NCI-H2107 treated with DMSO at 0.1 percent for 48 hours (cell line): ENCODE results near the gene CKMT2.

Experiments
- DNase-seq: peaks from one replicate; lab custom pipeline; 2025; ENCODE audit not compliant: unreplicated experiment; lab: John Stamatoyannopoulos, UW

Gene CKMT2

GRCh38 chr5:81214848-81215247 lies 18.3 kb upstream of the CKMT2 start:
- no peak for DNase-seq

GRCh38 chr5:81216152-81216551 lies 17.0 kb upstream of the CKMT2 start:
- DNase-seq = no peak

DNA sequence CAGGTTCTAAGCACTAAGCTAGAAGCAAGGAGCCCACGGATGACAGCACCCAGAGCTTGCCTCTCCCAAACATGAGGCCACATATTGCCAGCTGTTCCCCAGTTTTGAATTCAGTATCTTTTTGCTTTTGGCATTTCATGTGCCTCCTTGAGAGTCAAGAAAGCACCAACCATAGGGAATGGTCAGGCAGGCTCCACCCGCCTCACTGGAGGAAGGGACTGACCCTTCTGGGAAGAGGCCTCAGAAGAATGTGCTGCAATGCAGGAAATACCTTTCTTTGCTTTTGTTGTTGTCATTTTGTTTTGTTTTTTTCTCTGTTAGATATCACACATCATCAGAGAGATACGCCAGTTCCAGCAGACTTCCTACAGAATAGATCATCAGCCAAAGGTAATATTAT lies 13.7 kb upstream of the CKMT2 start:
- DNase-seq = no peak

DNA sequence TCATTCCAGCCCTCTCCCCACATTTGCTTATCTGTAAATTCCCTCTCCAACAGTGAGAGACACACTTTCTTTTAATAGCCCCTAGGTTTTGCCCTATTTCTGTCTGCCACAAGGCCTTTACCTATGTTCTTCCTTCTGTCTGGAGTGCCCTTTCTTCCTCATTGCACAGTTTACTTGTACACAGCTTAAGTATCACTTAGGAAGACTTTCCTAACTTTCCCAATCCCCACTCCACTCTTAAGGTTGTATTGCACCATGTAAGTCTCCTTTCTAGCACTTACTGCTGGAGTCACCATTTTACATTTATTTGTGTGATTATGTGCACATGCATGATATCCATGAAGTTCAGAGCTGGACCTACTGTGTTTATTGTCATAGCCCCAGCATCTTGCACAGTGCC lies 10.8 kb upstream of the CKMT2 start:
- DNase-seq = no peak

DNA sequence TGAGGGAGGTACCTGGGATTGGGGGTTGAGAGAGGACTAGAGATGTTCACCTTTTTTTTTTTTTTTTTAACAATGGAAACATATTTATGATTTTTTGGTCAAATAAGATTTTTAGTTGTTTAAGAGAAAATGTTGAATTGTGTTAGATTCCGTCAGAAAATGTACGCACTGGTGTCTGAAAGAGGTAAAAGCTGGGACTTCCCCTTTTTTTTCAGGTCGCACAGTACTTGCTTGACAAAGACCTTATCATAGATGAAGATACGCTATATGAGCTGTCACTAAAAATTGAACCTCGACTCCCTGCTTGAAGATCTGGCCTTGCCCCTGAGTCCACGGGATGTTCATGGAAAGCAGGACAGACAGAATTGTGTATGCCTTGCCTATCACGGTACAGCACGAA lies 7.7 kb upstream of the CKMT2 start:
- no peak for DNase-seq

DNA sequence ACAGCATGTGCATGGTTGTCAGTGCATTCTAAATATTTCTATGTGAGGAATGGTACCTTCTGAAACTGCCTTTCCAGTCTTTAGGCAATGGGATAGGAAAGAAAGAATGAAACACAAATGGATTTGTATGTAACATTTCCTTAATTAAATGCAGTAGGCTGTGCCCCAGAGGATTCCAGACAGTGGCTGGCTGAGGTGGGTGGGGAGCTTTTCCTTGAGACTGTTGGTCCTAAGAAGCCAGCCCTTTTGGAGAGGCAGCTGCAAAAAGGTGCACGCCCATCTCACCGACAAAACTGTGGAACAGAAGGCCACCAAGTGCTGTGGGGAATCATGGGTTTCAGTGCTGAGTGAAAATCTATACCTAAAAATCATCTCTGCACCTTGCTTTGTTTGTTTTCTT lies 6.8 kb upstream of the CKMT2 start:
- no peak for DNase-seq

DNA sequence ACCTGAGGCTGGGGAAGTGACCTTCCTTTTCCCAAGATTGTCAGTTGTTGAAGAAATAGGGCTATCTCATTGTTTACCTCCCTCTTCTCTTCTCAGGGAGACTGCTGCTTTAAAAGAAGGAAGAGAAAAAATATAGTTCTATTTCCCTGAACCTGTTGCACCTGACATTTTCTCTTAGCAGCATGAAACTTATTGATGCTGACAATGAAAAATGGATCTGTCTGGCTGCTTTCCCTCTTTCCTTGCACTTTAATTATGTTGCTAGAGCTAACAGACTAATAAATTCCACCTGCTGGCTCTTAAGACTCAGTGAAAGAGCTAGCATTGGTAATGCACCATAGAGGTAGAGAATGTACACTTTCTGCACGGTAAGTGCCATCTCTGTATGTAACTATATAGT lies 6.2 kb upstream of the CKMT2 start:
- no peak for DNase-seq

DNA sequence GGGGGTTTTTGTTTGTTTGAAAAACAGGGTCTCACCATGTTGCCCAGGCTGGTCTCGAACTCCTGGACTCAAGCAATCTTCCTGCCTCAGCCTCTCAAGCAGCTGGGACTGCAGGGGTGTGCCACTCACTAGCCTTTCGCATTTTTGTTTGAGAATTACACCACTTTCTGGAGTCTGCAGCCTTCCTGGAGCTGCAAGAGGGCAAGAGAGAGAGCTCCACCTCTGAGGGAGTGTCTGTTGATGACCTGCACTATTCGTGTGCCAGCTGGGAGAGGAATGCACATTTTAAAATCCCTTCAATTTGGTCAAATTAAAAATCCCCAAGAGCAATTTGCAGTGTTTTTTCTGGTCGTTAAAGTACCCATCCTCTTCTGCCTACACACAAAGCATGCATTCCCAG lies 5.0 kb upstream of the CKMT2 start:
- DNase-seq = no peak

- DNase-seq = no peak
These were observed 2.7 kb upstream of the CKMT2 start for GRCh38 chr5:81230416-81230815.

GRCh38 chr5:81232464-81233079 lies 550 bp upstream of the CKMT2 start:
- no peak for DNase-seq

GRCh38 chr5:81234299-81234698 lies 1.2 kb downstream of the CKMT2 start:
- DNase-seq = no peak

DNA sequence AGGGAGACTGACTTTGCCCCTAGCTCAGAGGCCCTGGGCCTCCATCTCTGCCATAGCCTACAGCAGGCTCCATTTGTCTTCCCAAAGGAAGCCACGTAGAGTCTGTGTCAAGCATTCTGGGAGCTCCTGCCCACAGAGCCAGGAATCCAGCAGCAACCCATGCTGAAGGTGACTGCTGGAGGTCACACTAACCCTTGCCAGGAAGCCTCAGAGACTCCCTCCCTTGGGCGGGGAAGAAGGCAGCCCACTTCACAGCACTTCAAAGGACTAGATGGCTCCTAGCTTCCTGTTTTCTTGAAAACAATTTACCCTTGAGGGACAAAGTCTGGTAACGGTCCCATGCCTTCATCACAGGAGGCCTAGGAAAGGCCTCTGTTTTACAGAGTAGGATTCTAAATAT lies 1.7 kb downstream of the CKMT2 start:
- no peak for DNase-seq

GRCh38 chr5:81235287-81236072 lies 2.4 kb downstream of the CKMT2 start:
- no peak for DNase-seq

- DNase-seq = no peak
These were observed 5.3 kb downstream of the CKMT2 start for GRCh38 chr5:81238460-81238859.

GRCh38 chr5:81239613-81240012 lies 6.5 kb downstream of the CKMT2 start:
- DNase-seq = no peak

- no peak for DNase-seq
These were observed 7.9 kb downstream of the CKMT2 start for GRCh38 chr5:81241001-81241400.

- DNase-seq = no peak
These were observed 9.0 kb downstream of the CKMT2 start for GRCh38 chr5:81241961-81242648.

GRCh38 chr5:81242906-81243436 lies 9.8 kb downstream of the CKMT2 start:
- DNase-seq = peak; percentile 84

GRCh38 chr5:81244451-81244850 lies 11.3 kb downstream of the CKMT2 start:
- DNase-seq = no peak

GRCh38 chr5:81245871-81246235 lies 12.7 kb downstream of the CKMT2 start:
- no peak for DNase-seq

DNA sequence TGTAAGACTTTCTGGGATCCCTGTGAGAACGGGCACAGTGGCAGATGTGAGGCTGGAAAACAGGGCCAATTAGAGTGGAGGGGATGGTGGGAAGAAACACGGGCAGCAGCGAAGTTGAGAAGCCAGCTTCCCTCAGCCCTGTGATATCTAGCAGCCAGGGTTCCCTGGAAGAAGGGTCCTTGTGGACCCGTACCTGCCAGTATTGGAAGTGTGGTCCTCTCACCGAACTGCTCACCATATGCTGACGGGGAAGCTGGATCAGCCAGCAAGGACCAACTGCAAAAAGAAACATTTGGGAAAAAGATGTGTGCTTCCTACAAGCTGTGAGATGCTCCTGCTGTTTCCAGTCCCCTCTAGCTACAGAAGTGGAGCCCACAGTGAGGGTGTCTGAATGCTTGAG lies 13.6 kb downstream of the CKMT2 start:
- no peak for DNase-seq

- no peak for DNase-seq
These were observed 14.4 kb downstream of the CKMT2 start for GRCh38 chr5:81247441-81247972.
